M059J (cell line): ENCODE results near the gene ZNF574. TPM values are rescaled to one million over a fixed set of nuclear protein-coding genes. Genes with fewer than 3 reads are reported as not detected.

Experiments
- DNase-seq: peaks from one replicate; pipeline ENCODE4 v3.0.0-alpha.2; 2012; ENCODE audit warnings: low read depth
- total RNA-seq: library from RNA; depleted of rRNA; stranded (reverse); fragments of >200 nt; shearing (Covaris generic); gene quantifications from 2 replicates; pipeline ENCODE4 v1.2.3, GENCODE V29; 2014; rRNA removed

ZNF574 gene
- total RNA-seq, 1 experiment from 2014 or later = 29.9 TPM

DNA sequence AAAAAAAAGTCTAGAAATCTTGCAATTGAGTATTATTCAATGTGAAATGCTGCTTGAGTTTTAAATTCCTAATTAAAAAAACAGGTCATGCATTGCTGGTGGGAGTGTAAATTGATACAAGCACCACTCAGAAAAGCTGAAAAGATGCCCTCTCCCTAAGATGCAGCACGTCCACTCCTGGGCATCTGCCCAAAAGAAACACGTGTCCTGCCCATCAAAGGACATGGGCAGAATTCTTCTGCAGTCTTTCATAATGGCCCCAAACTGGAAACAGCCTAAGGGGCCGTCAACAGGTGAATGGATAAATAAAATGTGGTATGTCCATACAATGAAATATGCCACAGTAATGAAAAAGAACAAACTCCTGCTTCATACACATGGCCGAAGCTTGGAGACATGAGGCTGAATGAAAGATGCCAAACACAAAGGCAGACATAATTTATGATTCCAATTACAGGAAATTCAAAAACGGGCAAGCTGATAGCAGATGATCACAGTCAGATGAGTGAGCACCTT, 48.5 kb downstream of the ZNF574 start:
- DNase-seq = peak; percentile 75

DNA sequence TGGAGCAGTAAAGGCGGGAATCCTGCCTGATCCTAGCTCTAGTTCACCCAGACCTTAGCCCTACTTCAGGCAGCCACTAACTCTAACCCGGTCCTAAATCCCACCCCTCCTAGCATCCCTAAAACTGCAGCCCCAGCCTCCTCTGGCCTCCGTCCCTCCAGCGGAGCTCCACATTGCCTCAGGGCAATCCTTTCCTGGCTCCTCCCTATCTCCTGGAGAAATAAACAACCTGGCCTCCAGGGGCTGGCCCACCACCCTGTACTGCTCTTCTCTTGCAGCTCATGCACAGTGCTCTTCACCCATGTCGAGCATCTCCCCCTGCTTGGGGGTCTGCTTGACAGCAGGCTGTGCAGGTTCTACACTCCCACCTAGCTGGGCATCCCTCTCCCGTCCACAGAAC, 49.6 kb downstream of the ZNF574 start:
- no peak for DNase-seq

DNA sequence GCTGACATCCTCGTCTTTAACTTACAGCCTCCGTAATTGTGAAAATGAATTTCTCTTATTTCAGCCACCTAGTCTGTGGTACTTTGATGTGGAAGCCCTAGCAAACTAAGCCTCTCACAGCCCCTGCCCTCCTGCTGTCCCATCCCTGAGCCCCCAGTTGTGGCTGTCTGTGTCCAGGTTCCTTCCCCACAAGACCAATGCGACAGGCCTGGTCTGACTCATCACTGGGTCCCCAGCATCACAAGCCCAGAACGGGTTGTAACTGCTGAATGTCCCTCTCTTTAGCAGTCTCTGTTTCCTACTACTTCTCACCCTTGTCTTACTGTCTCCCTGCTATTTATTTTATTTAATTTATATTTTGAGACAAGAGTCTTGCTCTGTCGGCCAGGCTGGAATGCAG, 50.6 kb downstream of the ZNF574 start:
- no peak for DNase-seq

DNA sequence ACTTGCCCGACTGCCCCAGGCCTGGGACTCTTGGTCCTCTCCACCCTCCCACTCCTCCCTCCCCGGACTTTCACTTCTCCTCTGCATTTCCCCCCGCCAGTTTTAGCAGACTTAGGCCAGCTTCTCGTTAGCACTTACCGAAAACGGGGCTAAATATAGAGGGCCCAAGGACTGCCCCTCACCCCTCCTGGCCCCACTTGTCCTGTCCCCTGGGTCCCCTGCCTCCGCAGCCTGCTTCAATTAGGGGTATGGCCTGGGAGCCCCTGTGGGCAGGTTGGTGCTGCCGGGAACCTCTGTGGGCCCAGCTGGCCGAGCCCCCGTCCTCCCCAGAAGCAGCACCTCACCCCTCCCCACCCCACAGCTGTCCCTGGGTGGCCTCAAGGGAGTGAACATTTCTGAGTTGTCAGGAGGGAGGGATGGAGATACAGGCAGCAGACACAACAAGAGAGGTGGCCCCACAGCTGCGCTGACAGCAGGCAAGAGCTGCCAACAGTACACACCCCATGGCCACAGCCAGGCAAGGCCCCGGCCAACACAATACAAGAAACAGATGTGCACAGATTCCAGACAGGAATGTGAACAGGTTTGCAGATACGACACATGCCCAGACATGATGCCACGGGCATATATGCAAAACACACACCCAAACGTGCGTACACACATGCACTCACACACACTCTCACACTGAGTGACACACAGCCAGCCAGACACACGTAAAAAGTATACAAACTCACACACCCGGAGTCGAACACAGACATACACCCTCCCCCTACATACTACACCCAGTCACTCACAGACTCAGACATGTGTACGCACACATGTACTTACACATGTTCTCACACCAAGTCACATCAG, 53.7 kb downstream of the ZNF574 start:
- no peak for DNase-seq

DNA sequence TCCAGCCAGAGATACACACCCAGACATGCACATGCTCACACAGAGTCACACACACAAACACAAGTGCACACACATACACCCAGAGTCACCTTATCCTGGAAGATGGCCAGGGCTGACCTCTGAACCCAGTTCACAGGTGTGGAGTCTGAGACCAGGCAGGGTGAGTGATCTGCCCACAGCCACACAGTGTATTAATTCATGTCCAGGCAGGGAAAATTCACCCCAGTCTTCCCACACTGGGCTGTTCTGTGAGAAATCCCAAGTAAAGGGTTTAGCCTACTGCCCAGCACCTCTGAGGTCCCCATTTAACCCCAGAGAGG, 54.2 kb downstream of the ZNF574 start:
- DNase-seq = no peak

Other genes starting within 250 kb of the ZNF574 start
- gene LYPD4, start 231.5 kb upstream of the ZNF574 start, total RNA-seq = not detected in 2 replicates
- gene DMRTC2, start 231.1 kb upstream of the ZNF574 start, total RNA-seq = not detected in 2 replicates
- gene RPS19, start 215.9 kb upstream of the ZNF574 start, total RNA-seq = 919 and 1,304 TPM in 2 replicates
- 0.12 TPM in 1 of 2 replicates, not detected in the other for gene CD79A, start 198.9 kb upstream of the ZNF574 start, total RNA-seq
- gene ARHGEF1, start 193.0 kb upstream of the ZNF574 start, total RNA-seq = 41.7 and 43.9 TPM in 2 replicates
- not detected in 2 replicates for gene ERFL, start 147.7 kb upstream of the ZNF574 start, total RNA-seq
- gene RABAC1, start 116.8 kb upstream of the ZNF574 start, total RNA-seq = 237 and 244 TPM in 2 replicates
- 0.05 TPM in 1 of 2 replicates, not detected in the other for gene ATP1A3, start 81.9 kb upstream of the ZNF574 start, total RNA-seq
- 0.07 TPM in 1 of 2 replicates, not detected in the other for gene GRIK5, start 6.0 kb upstream of the ZNF574 start, total RNA-seq
- gene POU2F2, start 56.3 kb downstream of the ZNF574 start, total RNA-seq = 0.17 and 0.30 TPM in 2 replicates
- gene DEDD2, start 141.5 kb downstream of the ZNF574 start, total RNA-seq = 27.5 and 43.8 TPM in 2 replicates
- 6.4 and 12.1 TPM in 2 replicates for gene ZNF526, start 144.1 kb downstream of the ZNF574 start, total RNA-seq
- 32.7 and 34.8 TPM in 2 replicates for gene GSK3A, start 166.4 kb downstream of the ZNF574 start, total RNA-seq
- 34.6 and 42.1 TPM in 2 replicates for gene ERF, start 179.0 kb downstream of the ZNF574 start, total RNA-seq
- gene CIC, start 193.1 kb downstream of the ZNF574 start, total RNA-seq = 25.7 and 30.4 TPM in 2 replicates
- gene PRR19, start 226.0 kb downstream of the ZNF574 start, total RNA-seq = 0.30 and 2.1 TPM in 2 replicates
- gene PAFAH1B3, start 226.5 kb downstream of the ZNF574 start, total RNA-seq = 80.7 and 81.2 TPM in 2 replicates
- gene TMEM145, start 237.1 kb downstream of the ZNF574 start, total RNA-seq = not detected in 2 replicates
- 5.0 and 12.3 TPM in 2 replicates for gene MEGF8, start 249.5 kb downstream of the ZNF574 start, total RNA-seq